AG10803 (cell line): ENCODE measurements around the gene CDH23.

ENCODE experiments used
- DNase-seq: peaks from one replicate; pipeline ENCODE4 v3.0.0; 2010; ENCODE audit warnings: low read depth
- H3K4me3 ChIP-seq: 2 replicates; pipeline ENCODE4 v1.5.1; 2011; ENCODE audit warnings: mild to moderate bottlenecking, low read length, control low read depth
- CTCF ChIP-seq: conservative IDR thresholded peaks from 2 replicates; pipeline ENCODE4 v1.5.1; 2011; ENCODE audit warnings: mild to moderate bottlenecking, low read length, control low read depth, inconsistent platforms

Gene CDH23

GRCh38 chr10:71368176-71368575 lies 28.5 kb upstream of the CDH23 start:
- H3K4me3 ChIP-seq = no peak overlapping the region
- no peak for TF ChIP-seq CTCF
- DNase-seq = no peak

GRCh38 chr10:71368643-71369042 lies 28.1 kb upstream of the CDH23 start:
- no peak for TF ChIP-seq CTCF
- DNase-seq = no peak
- no peak overlapping the region for H3K4me3 ChIP-seq

- no peak overlapping the region for H3K4me3 ChIP-seq
- no peak for DNase-seq
- no peak for TF ChIP-seq CTCF
These were observed 27.1 kb upstream of the CDH23 start for GRCh38 chr10:71369602-71370001.

GRCh38 chr10:71370031-71370430 lies 26.7 kb upstream of the CDH23 start:
- H3K4me3 ChIP-seq = no peak overlapping the region
- DNase-seq = no peak
- no peak for TF ChIP-seq CTCF

GRCh38 chr10:71371750-71372166 lies 25.0 kb upstream of the CDH23 start:
- no peak for DNase-seq
- no peak overlapping the region for H3K4me3 ChIP-seq
- TF ChIP-seq CTCF = no peak

- DNase-seq = no peak
- no peak for TF ChIP-seq CTCF
- H3K4me3 ChIP-seq = no peak overlapping the region
These were observed 23.7 kb upstream of the CDH23 start for GRCh38 chr10:71372882-71373495.

- no peak overlapping the region for H3K4me3 ChIP-seq
- TF ChIP-seq CTCF = no peak
- DNase-seq = no peak
These were observed 22.1 kb upstream of the CDH23 start for GRCh38 chr10:71374481-71375233.
